Testis (tissue), 3 donors: Measurements from ENCODE around the gene JPT1. TPM values are rescaled to one million over a fixed set of nuclear protein-coding genes. Genes with fewer than 3 reads are reported as not detected.

Experiments
- DNase-seq: peaks from one replicate; pipeline ENCODE4 v3.0.0-alpha.2; 2019
- H3K27ac ChIP-seq, 2 donors: fragments of 200-600 bp; sonication (generic); one replicate each; pipeline ENCODE4 v1.5.1; 2019
- H3K27me3 ChIP-seq: fragments of 200-600 bp; sonication (generic); one replicate; pipeline ENCODE4 v1.5.1; 2019
- H3K36me3 ChIP-seq: fragments of 200-600 bp; sonication (generic); one replicate; pipeline ENCODE4 v1.5.1; 2017; ENCODE audit warnings: low read depth; ENCODE audit errors: missing control alignments
- H3K4me1 ChIP-seq: fragments of 200-600 bp; sonication (generic); one replicate; pipeline ENCODE4 v1.5.1; 2019
- H3K4me3 ChIP-seq, 2 donors: fragments of 200-600 bp; sonication (generic); one replicate each; pipeline ENCODE4 v1.5.1; 2017 to 2019
- H3K9me3 ChIP-seq: fragments of 200-600 bp; sonication (generic); one replicate; pipeline ENCODE4 v1.5.1; 2017
- CTCF ChIP-seq, 3 experiments: fragments of 450-650 bp in 2 of 3; fragments of 200-600 bp in 1 of 3; sonication (generic) in 1 of 3; IDR thresholded peaks; one replicate each; pipeline ENCODE4 v1.5.1; 2016 to 2019; ENCODE audit warnings: antibody characterized with exemption in 3 of 3, mild to moderate bottlenecking in 2 of 3, moderate library complexity in 1 of 3
- POLR2A ChIP-seq: fragments of 450-650 bp; IDR thresholded peaks from one replicate; pipeline ENCODE4 v1.6.1; 2017; ENCODE audit warnings: antibody characterized with exemption, mild to moderate bottlenecking, moderate library complexity
- WGBS, 2 donors: methylation state at CpG; one replicate each; pipeline ENCODE4 v1.1.5; 2018; 5-methylcytosine and 5-hydroxymethylcytosine counted together
- intact Hi-C: fragments of 100-400 bp; cut with DNase I; formaldehyde crosslinking; loops from one replicate; pipeline ENCODE4 v1.15.1; 2023; ENCODE audit warnings: low total_unique reads
- polyA plus RNA-seq: library from polyadenylated mRNA; stranded (reverse); fragments of 350-450 nt; fragmentation: Illumina TruSeq; extraction: RNeasy Lipid Tissue Mini Kit (QIAGEN cat#74804); gene quantifications from one replicate; pipeline ENCODE4 v1.2.3, GENCODE V29; 2014; ENCODE audit warnings: low read depth, low replicate concordance; ENCODE audit not compliant: insufficient read depth
- total RNA-seq, 2 donors: library from RNA; depleted of rRNA; stranded (reverse); fragments of >200 nt; gene quantifications; one replicate each; pipeline ENCODE4 v1.2.3, GENCODE V29; 2016

The JPT1 gene
- total and polyA plus RNA-seq, 3 donors from 2014 or later = 234 to 758 (median 371) TPM

DNA sequence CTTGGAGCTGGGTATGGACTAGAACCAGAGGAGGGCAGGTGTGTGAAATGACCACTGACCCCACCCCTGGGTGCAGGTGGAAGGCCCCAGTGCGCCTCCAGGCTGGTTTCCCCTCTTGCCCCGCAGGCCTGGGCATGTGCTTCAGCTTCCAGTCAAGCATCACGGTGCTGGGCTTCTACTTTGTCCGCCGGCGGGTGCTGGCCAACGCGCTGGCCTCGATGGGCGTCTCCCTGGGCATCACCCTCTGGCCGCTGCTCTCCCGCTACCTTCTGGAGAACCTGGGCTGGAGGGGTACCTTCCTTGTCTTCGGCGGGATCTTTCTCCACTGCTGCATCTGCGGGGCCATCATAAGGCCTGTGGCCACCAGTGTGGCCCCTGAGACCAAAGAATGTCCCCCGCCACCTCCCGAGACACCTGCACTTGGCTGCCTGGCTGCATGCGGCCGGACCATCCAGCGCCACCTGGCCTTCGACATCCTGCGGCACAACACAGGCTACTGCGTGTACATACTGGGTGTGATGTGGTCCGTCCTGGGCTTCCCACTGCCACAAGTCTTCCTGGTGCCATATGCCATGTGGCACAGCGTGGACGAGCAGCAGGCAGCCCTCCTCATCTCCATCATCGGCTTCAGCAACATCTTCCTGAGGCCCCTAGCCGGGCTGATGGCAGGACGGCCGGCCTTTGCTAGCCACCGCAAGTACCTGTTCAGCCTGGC, 54.3 kb downstream of the JPT1 start:
- DNase-seq = no peak
- H3K27ac ChIP-seq = no peak overlapping the region
- H3K27me3 ChIP-seq = no peaks in the 10 kb centered on the region
- no peaks in the 10 kb centered on the region for H3K9me3 ChIP-seq
- intact Hi-C loops = no loop called here
- H3K4me3 ChIP-seq = no peak overlapping the region
- H3K4me1 ChIP-seq = no peaks in the 10 kb centered on the region
- 96 to 97% methylated on average over 29 to 31 of the region's 31 CpGs for WGBS, 2 donors
- H3K36me3 ChIP-seq = no peaks in the 10 kb centered on the region
- TF ChIP-seq CTCF (IDR thresholded peaks at IDR 0.05) (no peak), POLR2A (no peak)

GRCh38 chr17:75098861-75099260, 55.5 kb downstream of the JPT1 start:
- Histone ChIP-seq H3K9me3 (no peaks in the 10 kb centered on the region), H3K27me3 (no peaks in the 10 kb centered on the region), H3K4me3 (no peak overlapping the region), H3K36me3 (no peaks in the 10 kb centered on the region), H3K27ac (no peak overlapping the region), H3K4me1 (no peaks in the 10 kb centered on the region)
- DNase-seq = no peak
- intact Hi-C loops = no loop called here
- TF ChIP-seq POLR2A (no peak), CTCF (IDR thresholded peaks at IDR 0.05) (no peak)
- 82 to 96% methylated on average over 7 of the region's 7 CpGs for WGBS, 2 donors

GRCh38 chr17:75097865-75098264, 56.4 kb downstream of the JPT1 start:
- TF ChIP-seq CTCF (IDR thresholded peaks at IDR 0.05) (no peak), POLR2A (no peak)
- no peaks in the 10 kb centered on the region for H3K36me3 ChIP-seq
- no peaks in the 10 kb centered on the region for H3K9me3 ChIP-seq
- no peak overlapping the region for H3K4me3 ChIP-seq
- no peaks in the 10 kb centered on the region for H3K4me1 ChIP-seq
- H3K27ac ChIP-seq = no peak overlapping the region
- intact Hi-C loops = no loop called here
- no peaks in the 10 kb centered on the region for H3K27me3 ChIP-seq
- no peak for DNase-seq
- WGBS, 2 donors = 96 to 97% methylated on average over 7 of the region's 7 CpGs

GRCh38 chr17:75096082-75096625, 58.2 kb downstream of the JPT1 start:
- intact Hi-C loops = no loop called here
- 69 to 76% methylated on average over 12 to 14 of the region's 14 CpGs for WGBS, 2 donors
- Histone ChIP-seq H3K9me3 (no peaks in the 10 kb centered on the region), H3K27ac (no peak overlapping the region), H3K4me1 (peaks cover 5% of the 10 kb centered on the region), H3K27me3 (no peaks in the 10 kb centered on the region), H3K36me3 (no peaks in the 10 kb centered on the region), H3K4me3 (no peak overlapping the region)
- DNase-seq = no peak
- TF ChIP-seq CTCF (IDR thresholded peaks at IDR 0.05) (no peak), POLR2A (no peak)
